ENCODE measurements around the gene HS3ST3B1.

HS3ST3B1 gene

GRCh38 chr17:14359163-14360020 is 58.5 kb downstream of the HS3ST3B1 start:
- no peak for DNase-seq

GRCh38 chr17:14360856-14361255 is 60.0 kb downstream of the HS3ST3B1 start:
- no peak for DNase-seq

- DNase-seq, result no peak
Measured at GRCh38 chr17:14361470-14361869, 60.6 kb downstream of the HS3ST3B1 start.

- no peak for DNase-seq
Measured at GRCh38 chr17:14361945-14362508, 61.1 kb downstream of the HS3ST3B1 start.

DNA sequence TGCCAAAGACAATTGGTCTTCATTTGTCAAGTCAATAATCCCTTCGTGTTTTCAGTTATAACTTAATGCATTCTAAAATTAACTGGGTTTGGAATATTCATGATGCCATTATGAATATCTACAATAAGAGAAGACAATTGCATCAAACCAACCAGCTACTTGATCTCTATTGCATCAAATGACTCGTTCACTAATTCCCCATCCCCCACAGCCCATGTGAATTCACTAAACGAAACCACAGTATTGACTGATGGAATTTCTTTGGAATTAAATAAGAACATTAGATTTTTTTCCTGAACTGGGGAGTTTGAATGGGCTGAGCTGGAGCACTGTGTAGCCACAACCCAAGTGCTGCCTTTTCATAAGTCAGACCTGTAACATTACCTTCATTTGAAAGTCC is 65.3 kb downstream of the HS3ST3B1 start:
- DNase-seq, result no peak

- no peak for DNase-seq
Measured at GRCh38 chr17:14372461-14372860, 71.6 kb downstream of the HS3ST3B1 start.

DNA sequence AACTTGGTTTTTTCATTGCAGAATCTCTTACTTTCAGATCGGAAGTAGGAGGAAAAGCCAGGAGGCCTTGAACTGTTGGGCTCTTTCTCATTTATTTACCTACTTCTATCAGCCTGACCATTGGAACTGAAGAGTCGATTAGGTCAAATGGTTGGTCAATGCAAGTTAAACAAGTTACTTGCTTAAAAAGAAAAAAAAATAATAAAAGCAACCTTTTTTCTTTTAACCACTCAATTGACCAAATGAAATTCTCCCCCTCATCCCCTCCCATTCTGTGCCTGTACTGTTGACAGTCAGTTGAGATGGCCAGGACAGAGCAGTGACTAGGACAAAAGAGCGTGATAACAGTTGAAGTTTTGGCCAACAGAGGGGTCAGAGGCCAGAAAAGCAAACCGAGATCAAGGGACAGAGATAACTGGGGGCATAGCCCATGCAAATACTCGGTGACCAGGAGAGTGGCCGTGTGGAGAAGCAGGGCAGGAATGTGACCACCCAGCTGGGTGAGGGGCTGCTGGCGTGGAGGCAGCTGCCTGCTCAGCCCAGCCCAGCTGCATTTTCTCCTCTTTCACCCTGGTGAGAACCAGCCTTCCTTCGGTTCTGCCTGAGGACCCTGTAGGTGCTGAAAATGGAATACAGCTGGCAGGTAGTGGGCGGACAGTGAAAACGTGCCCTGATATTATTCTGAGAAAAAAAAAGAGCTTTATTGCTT is 72.2 kb downstream of the HS3ST3B1 start:
- DNase-seq, result no peak

DNA sequence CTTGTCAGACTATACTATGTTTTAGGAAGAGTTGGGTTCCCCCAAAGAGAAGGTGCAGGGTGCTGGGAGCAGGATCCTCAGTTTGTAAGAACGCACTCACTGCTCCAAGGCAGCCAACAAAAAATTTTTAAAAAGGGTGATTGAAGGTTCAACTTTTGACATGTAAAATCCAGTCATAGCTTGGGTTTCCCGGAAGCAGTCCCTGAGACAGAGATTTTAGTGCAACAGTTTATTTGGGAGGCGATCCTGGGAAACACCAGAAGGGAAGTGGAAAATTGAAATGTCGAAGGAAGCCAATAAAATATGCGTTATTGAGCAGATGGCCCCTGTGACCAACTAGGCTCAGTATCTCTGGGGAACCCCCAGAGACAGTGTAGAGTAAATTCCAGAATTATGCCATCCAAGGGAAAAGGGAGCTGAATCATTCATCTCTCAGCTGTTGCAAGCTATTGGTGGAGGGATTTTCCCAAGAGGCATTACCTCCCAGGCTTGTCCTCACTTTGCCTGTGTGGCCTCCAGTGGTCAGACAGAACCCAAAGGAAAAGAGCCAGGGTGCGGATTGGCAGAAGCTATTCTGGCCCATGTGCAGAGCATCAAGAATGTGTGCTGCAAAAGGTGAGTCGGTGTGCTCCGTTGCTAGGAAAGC is 72.9 kb downstream of the HS3ST3B1 start:
- peak; percentile 65 for DNase-seq

DNA sequence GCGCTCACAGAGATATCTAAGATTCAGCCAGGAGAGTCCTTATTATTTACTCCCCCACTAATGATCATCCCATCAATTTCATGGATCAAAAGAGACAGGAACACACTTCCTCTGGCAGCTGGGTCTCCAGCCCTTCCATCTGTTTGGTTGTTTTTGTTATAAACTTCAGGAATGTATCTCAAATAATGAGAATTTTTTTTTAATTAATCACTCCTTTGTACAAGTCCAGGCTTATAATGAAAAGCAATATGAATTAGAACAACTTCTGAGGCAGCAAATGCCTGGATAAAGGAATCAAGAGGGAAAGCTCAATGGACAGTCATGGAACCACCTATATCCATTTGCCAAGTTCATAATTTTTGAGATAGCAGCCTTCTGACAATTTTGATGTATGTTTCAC is 73.4 kb downstream of the HS3ST3B1 start:
- peak; percentile 14 for DNase-seq

DNA sequence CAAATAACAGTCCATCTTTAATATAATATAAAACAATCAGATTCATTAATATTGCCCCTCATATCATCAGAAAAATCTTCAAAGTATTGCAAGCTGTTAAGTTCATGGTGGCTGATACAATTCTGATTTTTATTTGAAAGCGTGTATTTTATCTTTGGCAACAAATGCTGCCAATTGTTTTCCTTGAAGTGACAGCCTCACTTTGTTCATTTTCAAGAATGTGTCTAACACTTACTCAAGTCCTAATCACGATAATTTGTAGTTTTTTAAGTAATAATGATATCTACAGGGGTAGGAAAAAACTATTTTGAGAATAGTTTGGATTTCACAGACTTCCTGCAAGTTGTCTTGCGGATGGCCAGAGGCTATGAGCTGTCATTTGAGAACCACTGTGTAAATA is 75.8 kb downstream of the HS3ST3B1 start:
- DNase-seq, result no peak

DNA sequence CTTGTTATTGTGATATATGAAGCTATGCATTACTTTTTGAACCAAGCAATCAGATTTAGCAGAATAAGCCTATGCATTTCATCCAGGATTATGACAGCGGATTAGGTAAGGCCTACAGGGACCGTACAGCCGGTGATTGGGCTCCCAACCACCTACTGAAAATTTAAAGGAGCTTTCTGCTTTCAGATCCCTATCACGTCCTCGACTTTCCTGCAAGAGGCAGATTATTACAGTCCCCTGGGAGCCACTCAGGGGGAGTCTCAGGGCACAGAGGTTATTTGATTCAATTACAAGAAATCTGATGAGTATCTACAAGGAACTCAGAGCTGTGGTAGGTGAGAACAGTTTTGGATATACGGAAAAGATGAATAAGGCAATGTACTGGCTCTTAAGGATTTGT is 80.7 kb downstream of the HS3ST3B1 start:
- no peak for DNase-seq

DNA sequence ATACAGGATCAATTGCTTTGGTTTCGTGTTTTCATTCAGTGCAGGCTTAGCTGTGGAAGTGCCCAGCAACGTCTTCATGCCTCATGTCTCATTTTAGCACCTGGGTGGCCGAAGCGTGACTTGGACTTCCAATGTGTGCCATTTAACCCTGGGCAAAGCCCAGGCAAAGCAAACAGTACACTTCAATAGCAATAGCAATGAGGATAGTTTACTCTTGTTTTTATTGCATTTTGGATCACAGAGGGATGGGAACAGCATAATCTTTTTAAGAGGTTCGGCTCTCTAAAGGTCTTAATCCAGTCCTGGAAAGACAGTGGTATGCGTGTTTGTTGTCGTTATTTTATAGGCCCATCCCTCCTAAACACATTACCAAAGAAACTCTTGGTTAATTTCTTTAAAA is 86.2 kb downstream of the HS3ST3B1 start:
- no peak for DNase-seq

GRCh38 chr17:14389681-14390080 is 88.8 kb downstream of the HS3ST3B1 start:
- DNase-seq, result no peak

- no peak for DNase-seq
Measured at GRCh38 chr17:14393723-14394122, 92.8 kb downstream of the HS3ST3B1 start.

GRCh38 chr17:14395255-14395654 is 94.4 kb downstream of the HS3ST3B1 start:
- no peak for DNase-seq

GRCh38 chr17:14396547-14396946 is 95.7 kb downstream of the HS3ST3B1 start:
- DNase-seq, result peak; percentile 6

DNA sequence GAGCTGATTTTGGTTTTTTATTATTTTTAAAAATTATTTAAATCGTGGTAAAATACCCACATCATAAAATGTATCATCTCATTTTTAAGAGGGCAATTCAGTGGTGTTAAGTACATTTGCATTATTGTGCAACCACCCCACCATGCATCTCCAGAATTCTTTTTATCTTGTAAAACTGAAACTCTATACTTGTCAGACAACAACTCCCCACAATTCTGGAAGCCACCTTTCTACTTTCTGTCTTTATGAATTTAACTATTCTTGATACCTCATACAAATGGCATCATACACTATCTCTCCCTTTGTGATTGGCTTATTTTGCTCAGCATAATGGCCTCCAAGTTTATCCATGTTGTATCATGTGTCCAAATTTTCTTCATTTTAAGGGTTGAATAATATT is 97.9 kb downstream of the HS3ST3B1 start:
- no peak for DNase-seq

All from EL (cell line).